NCI-H82 treated with DMSO at 0.1 percent for 48 hours (cell line): ENCODE results near the gene PPP1R3F.

ENCODE experiments used
- DNase-seq: peaks from one replicate; lab custom pipeline; 2025; ENCODE audit not compliant: unreplicated experiment; lab: John Stamatoyannopoulos, UW

The PPP1R3F gene

GRCh38 chrX:49247916-49248811 is 21.4 kb upstream of the PPP1R3F start:
- no peak for DNase-seq

DNA sequence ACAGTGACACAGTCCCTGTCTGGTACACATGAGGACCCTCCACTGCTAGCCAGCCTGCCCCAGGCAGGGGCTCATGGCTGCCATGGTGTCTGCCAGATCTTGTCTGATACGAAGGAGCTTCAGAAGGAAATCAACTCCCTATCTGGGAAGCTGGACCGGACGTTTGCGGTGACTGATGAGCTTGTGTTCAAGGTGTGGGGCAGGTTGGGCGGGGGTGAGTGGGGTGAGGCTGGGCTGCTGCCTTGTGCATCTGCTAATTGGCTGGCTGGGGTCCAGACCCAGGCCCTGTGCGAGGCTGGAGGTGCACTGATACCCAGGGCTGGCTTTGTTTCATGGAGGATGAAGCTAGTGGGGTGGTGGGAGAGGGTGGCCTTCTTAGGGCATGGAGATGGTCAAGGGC is 20.5 kb upstream of the PPP1R3F start:
- no peak for DNase-seq

DNA sequence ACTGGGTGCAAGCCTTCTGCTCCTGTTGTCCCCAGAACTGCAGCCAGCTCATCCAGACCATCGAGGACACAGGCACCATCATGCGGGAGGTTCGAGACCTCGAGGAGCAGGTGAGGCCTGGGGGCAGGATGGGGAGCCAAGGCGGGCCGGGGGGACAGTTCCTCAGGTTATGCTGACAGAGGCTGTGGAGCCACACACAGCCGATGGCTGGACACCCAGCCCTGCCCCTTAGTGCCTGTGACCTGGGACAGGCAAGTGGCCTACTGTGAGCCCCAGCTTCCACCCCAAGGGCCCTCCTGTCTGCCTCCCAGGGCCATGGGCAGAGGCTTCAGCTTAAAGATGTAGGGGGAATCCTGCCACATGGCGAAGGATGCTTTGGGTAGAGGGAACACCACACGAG is 20.0 kb upstream of the PPP1R3F start:
- DNase-seq: no peak

- DNase-seq: no peak
Observed at GRCh38 chrX:49250066-49250465, 19.5 kb upstream of the PPP1R3F start.

DNA sequence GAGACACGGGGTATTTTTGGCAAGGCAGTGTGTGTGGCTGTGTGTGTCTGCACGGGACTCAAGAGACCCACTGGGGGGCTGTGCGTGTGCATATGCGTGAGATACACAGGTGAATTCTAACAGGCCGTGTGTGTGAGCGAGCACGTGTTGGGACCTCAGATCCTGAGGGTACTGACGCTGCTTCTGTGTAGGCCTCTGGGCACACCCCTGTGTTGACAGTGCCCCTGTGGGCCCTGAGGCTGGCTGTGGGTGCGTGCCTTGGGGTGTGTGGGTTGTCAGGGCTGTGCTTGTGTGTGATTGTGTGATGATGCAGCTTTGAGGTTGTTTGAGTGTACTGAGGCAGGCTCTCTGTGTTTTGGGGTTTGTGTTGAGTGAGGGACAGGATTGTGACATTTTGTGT is 19.0 kb upstream of the PPP1R3F start:
- no peak for DNase-seq

GRCh38 chrX:49251325-49251724 is 18.3 kb upstream of the PPP1R3F start:
- DNase-seq: no peak

GRCh38 chrX:49254639-49255038 is 15.0 kb upstream of the PPP1R3F start:
- no peak for DNase-seq

DNA sequence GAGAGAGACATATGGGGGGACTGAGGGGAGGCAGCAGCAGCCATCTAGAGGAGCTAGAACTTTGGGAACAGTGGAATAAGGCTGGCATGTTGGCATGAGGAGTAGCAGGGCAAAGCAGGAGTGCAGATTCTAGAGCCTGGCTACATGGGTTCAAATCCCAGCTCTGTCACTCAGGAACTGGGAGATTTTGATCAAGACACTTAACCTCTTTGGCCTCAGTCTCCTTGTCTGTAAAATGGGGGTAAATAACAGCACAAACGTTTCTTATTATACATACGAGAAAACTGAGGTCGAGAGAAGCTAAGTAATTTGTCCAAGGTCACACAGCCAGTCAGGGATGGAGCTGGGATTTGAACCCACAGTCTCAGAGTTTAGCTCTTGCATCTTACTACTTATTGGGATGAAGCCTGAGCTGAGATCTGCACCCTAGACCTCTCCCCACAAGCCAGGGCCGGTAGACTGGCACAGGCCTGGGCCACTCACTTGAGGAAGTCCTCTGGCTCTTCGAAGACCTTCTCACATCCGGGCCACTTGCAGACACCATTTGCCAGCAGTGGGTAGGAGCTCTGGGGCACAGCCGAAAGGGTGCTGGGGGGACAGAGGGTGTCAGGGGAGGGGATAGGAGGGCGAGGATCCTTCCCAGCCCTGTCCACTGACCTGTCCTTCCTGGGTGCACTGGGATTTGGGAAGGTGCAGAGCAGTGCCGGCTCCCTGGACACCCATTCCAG is 13.2 kb upstream of the PPP1R3F start:
- no peak for DNase-seq

GRCh38 chrX:49257074-49257790 is 12.4 kb upstream of the PPP1R3F start:
- no peak for DNase-seq

DNA sequence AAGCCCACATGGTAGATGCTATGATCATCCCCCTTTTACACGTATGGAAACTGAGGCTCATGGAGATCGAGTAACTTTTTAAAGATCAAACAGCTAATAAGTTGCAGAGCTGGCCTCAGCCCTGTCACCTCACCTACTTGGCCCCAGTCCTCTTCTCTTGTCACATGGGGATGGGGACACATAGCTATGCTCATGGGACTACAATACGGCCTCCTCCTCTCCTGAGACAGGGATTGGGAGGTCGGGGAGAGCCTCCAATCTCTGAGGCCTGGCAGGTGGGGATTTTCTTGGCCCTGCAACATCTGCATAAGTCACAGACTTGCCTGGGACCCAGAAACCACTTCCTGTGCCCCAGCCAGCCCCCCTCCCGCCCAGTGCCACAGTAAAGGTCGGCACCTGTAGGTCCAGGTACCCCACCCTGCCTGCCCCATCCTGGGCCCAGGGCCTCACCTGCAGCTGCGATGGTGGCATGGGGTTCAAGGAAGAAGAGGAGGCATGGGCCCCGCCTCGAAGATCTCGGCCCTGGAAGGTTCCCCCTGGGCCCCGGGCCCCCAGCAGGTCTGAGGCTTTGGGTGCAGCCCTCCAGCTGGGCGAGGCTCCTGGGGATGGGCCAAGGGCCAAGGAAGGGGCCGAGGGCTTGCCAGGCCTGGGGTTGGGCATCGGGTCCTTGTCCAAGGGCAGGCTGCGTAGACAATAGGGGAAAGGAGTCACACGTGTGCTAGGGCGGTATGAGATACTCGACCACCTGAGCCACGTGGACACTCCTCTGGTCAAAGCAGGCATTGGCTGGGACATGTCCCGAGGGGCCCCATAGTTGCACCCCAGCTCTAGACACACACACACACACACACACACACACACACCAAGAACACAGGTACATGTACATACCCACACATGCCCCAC is 11.5 kb upstream of the PPP1R3F start:
- no peak for DNase-seq

- no peak for DNase-seq
Observed at GRCh38 chrX:49258749-49259124, 10.9 kb upstream of the PPP1R3F start.

- DNase-seq: no peak
Observed at GRCh38 chrX:49260221-49260985, 9.2 kb upstream of the PPP1R3F start.

GRCh38 chrX:49262603-49263002 is 7.0 kb upstream of the PPP1R3F start:
- no peak for DNase-seq

DNA sequence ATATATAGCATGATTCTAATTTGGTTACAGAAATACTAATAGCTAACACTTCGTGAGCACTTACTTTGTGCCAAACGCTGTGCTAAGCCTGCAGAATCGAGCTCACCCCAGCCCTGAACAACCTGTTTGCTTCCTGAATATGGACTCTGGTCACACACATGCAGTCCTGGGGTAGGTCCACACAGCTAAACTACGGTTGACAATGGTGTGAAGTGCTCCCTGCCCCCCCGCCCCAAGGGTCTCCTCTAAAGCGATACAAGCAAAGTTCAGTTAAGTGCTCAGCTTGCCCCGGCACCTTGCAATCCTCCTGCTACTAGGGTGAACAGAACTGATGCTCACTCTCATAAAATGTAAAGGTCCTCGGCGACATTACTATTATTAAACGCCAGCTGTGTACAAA is 6.0 kb upstream of the PPP1R3F start:
- no peak for DNase-seq

- no peak for DNase-seq
Observed at GRCh38 chrX:49264460-49264859, 5.1 kb upstream of the PPP1R3F start, which contains the start of gene FOXP3. Gene FOXP3 (minus strand): TSS chrX:49264710. CDS start chrX:49258505, 6,205 bp downstream.

- no peak for DNase-seq
Observed at GRCh38 chrX:49266523-49267445, 2.8 kb upstream of the PPP1R3F start.

DNA sequence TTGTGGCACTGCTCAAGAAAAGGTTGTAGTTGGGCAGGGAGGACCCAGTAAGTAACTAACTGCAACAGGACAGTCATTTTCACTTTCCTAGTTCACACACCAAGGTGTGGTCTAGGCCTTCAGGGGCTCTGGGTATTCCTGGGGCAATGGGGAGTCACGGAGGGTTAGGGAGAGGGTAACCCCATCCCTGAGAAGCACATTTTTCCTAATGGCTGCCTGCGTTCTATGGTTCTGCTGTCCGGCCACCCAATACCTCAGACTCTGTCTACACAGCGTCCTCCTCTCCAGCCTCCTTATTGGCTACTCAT is 937 bp upstream of the PPP1R3F start:
- no peak for DNase-seq

- DNase-seq: peak; percentile 94
Observed at GRCh38 chrX:49269010-49269766, 405 bp upstream of the PPP1R3F start.
